ENCODE data around the gene CD99. TPM values are rescaled to one million over a fixed set of nuclear protein-coding genes. Genes with fewer than 3 reads are reported as not detected.

The CD99 gene
- total and polyA plus RNA-seq, 8 donors, result 176 to 313 (median 247) TPM

GRCh38 chrX:2692221-2693112 is 1.4 kb downstream of the CD99 start:
- Histone ChIP-seq H3K27me3 (peaks cover 0 to 22% of the 10 kb centered on the region in 2 donors), H3K9me3 (no peaks in the 10 kb centered on the region), H3K4me3 (peak overlapping the region; percentile 82 to 94), H3K27ac (peak overlapping the region; percentile 67 to 88), H3K36me3 (no peaks in the 10 kb centered on the region), H3K4me1 (peaks cover 9 to 53% of the 10 kb centered on the region in 2 donors)
- intact Hi-C loops (cut with DNase I), result no loop called here
- peak; percentile 13 for ATAC-seq
- DNase-seq, result peak in 1 of 4 donors; percentile 43
- TF ChIP-seq, protein P1, sequence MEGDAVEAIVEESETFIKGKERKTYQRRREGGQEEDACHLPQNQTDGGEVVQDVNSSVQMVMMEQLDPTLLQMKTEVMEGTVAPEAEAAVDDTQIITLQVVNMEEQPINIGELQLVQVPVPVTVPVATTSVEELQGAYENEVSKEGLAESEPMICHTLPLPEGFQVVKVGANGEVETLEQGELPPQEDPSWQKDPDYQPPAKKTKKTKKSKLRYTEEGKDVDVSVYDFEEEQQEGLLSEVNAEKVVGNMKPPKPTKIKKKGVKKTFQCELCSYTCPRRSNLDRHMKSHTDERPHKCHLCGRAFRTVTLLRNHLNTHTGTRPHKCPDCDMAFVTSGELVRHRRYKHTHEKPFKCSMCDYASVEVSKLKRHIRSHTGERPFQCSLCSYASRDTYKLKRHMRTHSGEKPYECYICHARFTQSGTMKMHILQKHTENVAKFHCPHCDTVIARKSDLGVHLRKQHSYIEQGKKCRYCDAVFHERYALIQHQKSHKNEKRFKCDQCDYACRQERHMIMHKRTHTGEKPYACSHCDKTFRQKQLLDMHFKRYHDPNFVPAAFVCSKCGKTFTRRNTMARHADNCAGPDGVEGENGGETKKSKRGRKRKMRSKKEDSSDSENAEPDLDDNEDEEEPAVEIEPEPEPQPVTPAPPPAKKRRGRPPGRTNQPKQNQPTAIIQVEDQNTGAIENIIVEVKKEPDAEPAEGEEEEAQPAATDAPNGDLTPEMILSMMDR (IDR thresholded peaks at IDR 0.05), result no peak

GRCh38 chrX:2693113-2694002 is 2.3 kb downstream of the CD99 start:
- DNase-seq (no peak), ATAC-seq (no peak)
- peaks cover 11 to 62% of the 10 kb centered on the region in 2 donors for H3K4me1 ChIP-seq
- H3K27me3 ChIP-seq, result peaks cover 0 to 22% of the 10 kb centered on the region in 2 donors
- H3K27ac ChIP-seq, result peak overlapping the region in 1 of 2 donors; percentile 88
- TF ChIP-seq, protein P1 (IDR thresholded peaks at IDR 0.05), result no peak
- intact Hi-C loops (cut with DNase I), result no loop called here
- peaks cover 0 to 7% of the 10 kb centered on the region in 2 donors for H3K36me3 ChIP-seq
- no peaks in the 10 kb centered on the region for H3K9me3 ChIP-seq
- peak overlapping the region in 1 of 2 donors; percentile 94 for H3K4me3 ChIP-seq

GRCh38 chrX:2694914-2695267 is 3.8 kb downstream of the CD99 start:
- Histone ChIP-seq H3K4me1 (peaks cover 11 to 72% of the 10 kb centered on the region in 2 donors), H3K27me3 (peaks cover 0 to 22% of the 10 kb centered on the region in 2 donors), H3K27ac (peak overlapping the region; percentile 1 to 21), H3K36me3 (peaks cover 0 to 11% of the 10 kb centered on the region in 2 donors), H3K9me3 (no peaks in the 10 kb centered on the region), H3K4me3 (no peak overlapping the region)
- ATAC-seq (no peak), DNase-seq (no peak)
- intact Hi-C loops (cut with DNase I), result no loop called here
- TF ChIP-seq, protein P1 (IDR thresholded peaks at IDR 0.05), result no peak

- TF ChIP-seq, protein P1 (IDR thresholded peaks at IDR 0.05), result no peak
- peaks cover 0 to 11% of the 10 kb centered on the region in 2 donors for H3K36me3 ChIP-seq
- no peaks in the 10 kb centered on the region for H3K9me3 ChIP-seq
- intact Hi-C loops (cut with DNase I), result no loop called here
- peaks cover 0 to 6% of the 10 kb centered on the region in 2 donors for H3K27me3 ChIP-seq
- peak overlapping the region; percentile 44 to 77 for H3K27ac ChIP-seq
- H3K4me1 ChIP-seq, result peaks cover 11 to 88% of the 10 kb centered on the region in 2 donors
- ATAC-seq (peak; percentile 64), DNase-seq (no peak)
- peak overlapping the region in 1 of 2 donors; percentile 9 for H3K4me3 ChIP-seq
Observed at GRCh38 chrX:2696698-2697215, 5.7 kb downstream of the CD99 start.

Measured in left lung (tissue), 10 donors.